Panc1 (cell line): ENCODE data around the gene RAMAC. TPM values are rescaled to one million over a fixed set of nuclear protein-coding genes. Genes with fewer than 3 reads are reported as not detected.

ENCODE experiments used
- ATAC-seq: fragments of 200-7000 bp; cut with Tn5 transposase; 2 replicates; pipeline ENCODE4 v1.9.1; 2020; ENCODE audit warnings: mild to moderate bottlenecking, moderate library complexity
- BruUV-seq: library from RNA; stranded (reverse); fragments of 400-500 nt; replicated peaks from 2 replicates; lab custom pipeline; 2021; lab: Mats Ljungman, UMichigan
- CTCF ChIA-PET: fragments of 300-600 bp; sonication (Branson Sonifier 250); formaldehyde crosslinking; loops from one replicate; lab custom pipeline; 2022; ENCODE audit warnings: antibody characterized with exemption; lab: Charles Lee
- POLR2A ChIA-PET: fragments of 300-600 bp; sonication (Branson Sonifier 250); formaldehyde crosslinking; loops from one replicate; lab custom pipeline; 2022; ENCODE audit warnings: antibody characterized with exemption; lab: Charles Lee
- DNase-seq: peaks from one replicate; pipeline ENCODE4 v3.0.0-alpha.2; 2010; ENCODE audit warnings: low read depth, low spot score
- H3K27ac ChIP-seq: 2 replicates; pipeline ENCODE4 v1.5.1; 2011; ENCODE audit warnings: mild to moderate bottlenecking, low read length, inconsistent platforms
- H3K27me3 ChIP-seq: fragments of 200-500 bp; sonication (Bioruptor generic); 2 replicates; pipeline ENCODE4 v1.6.0; 2014; ENCODE audit warnings: low read length, inconsistent platforms; ENCODE audit not compliant: control insufficient read depth, insufficient read depth
- H3K36me3 ChIP-seq: fragments of 200-500 bp; sonication (Bioruptor generic); 2 replicates; pipeline ENCODE4 v1.5.1; 2014; ENCODE audit warnings: inconsistent platforms, mild to moderate bottlenecking, low read length, moderate library complexity; ENCODE audit not compliant: control insufficient read depth, insufficient read depth
- H3K4me1 ChIP-seq: 2 replicates; pipeline ENCODE4 v1.5.1; 2011; ENCODE audit warnings: inconsistent platforms, mild to moderate bottlenecking, low read length, moderate library complexity; ENCODE audit not compliant: control insufficient read depth, insufficient read depth
- H3K4me3 ChIP-seq, 2 experiments: 2 replicates each; pipeline ENCODE4 v1.5.1; 2011 to 2012; ENCODE audit warnings: low read depth in 2 of 2, low read length in 2 of 2, mild to moderate bottlenecking in 2 of 2, inconsistent platforms in 1 of 2, moderate library complexity in 1 of 2
- H3K9me3 ChIP-seq: fragments of 200-500 bp; sonication (Bioruptor generic); 2 replicates; pipeline ENCODE4 v1.5.1; 2014; ENCODE audit warnings: low read depth, mild to moderate bottlenecking, inconsistent platforms, low read length, moderate library complexity; ENCODE audit not compliant: control insufficient read depth, insufficient read depth
- POLR2AphosphoS5 ChIP-seq: IDR thresholded peaks from 2 replicates; pipeline ENCODE4 v1.6.1; 2012; ENCODE audit warnings: mild to moderate bottlenecking, low read depth, low read length, moderate library complexity
- SIN3A ChIP-seq: IDR thresholded peaks from 2 replicates; pipeline ENCODE4 v1.6.1; 2012; ENCODE audit warnings: low read depth, mild to moderate bottlenecking, low read length, moderate library complexity, borderline replicate concordance; ENCODE audit not compliant: insufficient read depth
- TCF7L2 ChIP-seq: IDR thresholded peaks from 2 replicates; pipeline ENCODE4 v1.6.1; 2011; ENCODE audit warnings: mild to moderate bottlenecking, low read depth, low read length, inconsistent platforms
- in situ Hi-C: cut with HindIII; loops from 2 replicates; pipeline ENCODE4 v1.10.0; 2016; ENCODE audit warnings: low sequenced_read_pairs, low pct_unique_long_range_greater_than_20kb
- intact Hi-C: fragments of 100-400 bp; cut with micrococcal nuclease; formaldehyde crosslinking; loops from one replicate; pipeline ENCODE4 v1.10.0; 2022; ENCODE audit not compliant: unreplicated experiment
- total RNA-seq: library from RNA; stranded (reverse); gene quantifications from one replicate; pipeline ENCODE4 v1.2.1, GENCODE V29; 2021; ENCODE audit not compliant: unreplicated experiment
- TF ChIP-seq, protein P1 (sequence below), 2 experiments: IDR thresholded peaks; 2 replicates each; pipeline ENCODE4 v1.6.1; 2011 to 2012; ENCODE audit warnings: low read depth in 2 of 2, control low read depth in 1 of 2, low read length in 1 of 2, mild to moderate bottlenecking in 1 of 2, moderate library complexity in 1 of 2; ENCODE audit not compliant: insufficient read depth in 1 of 2
- TF ChIP-seq, protein P2 (sequence below): fragments of 450-650 bp; IDR thresholded peaks from 2 replicates; pipeline ENCODE4 v1.5.1; 2017; ENCODE audit warnings: mild to moderate bottlenecking

The RAMAC gene
- total RNA-seq, 1 experiment from 2014 or later, result 32.0 TPM

DNA sequence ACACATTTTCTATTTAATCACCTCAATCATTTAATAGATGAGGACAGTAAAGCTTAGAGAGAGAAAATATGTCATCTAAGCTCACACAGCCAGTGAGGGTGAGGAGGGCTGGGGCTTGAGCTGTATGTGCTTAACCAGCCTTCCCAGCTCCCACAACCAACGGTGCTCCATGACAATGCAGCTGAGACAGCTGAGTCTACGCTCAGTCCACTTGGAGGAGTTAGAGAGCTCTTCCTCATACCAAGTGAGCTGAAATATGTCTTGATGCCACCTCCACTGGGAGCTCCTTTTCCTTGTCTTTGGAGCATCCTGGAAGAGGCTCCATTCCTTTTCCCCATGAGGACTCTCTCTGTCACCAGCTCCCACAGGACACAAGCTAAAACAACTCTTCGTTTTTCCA, 42.8 kb upstream of the RAMAC start:
- ChIA-PET POLR2A (interaction anchor here (0.5 kb wide), 1 partner anchor 618 kb away, joined by 3 read pairs; no protein-coding TSS in a partner anchor), CTCF (no interaction called here)
- no peak overlapping the region for H3K27ac ChIP-seq
- no peak overlapping the region for H3K4me3 ChIP-seq
- in situ Hi-C loops (no loop called here), intact Hi-C loops (no loop called here)
- H3K36me3 ChIP-seq, result no peaks in the 10 kb centered on the region
- H3K27me3 ChIP-seq, result no peaks in the 10 kb centered on the region
- no peaks in the 10 kb centered on the region for H3K9me3 ChIP-seq
- DNase-seq, result no peak
- H3K4me1 ChIP-seq, result no peaks in the 10 kb centered on the region
- BruUV-seq, result no TSS peak
- ATAC-seq, result peak; percentile 60; the same call in 1 of the 2 replicates
- TF ChIP-seq POLR2AphosphoS5, result no peak
- TF ChIP-seq SIN3A, result no peak
- no peak for TF ChIP-seq TCF7L2
- TF ChIP-seq, protein P1, sequence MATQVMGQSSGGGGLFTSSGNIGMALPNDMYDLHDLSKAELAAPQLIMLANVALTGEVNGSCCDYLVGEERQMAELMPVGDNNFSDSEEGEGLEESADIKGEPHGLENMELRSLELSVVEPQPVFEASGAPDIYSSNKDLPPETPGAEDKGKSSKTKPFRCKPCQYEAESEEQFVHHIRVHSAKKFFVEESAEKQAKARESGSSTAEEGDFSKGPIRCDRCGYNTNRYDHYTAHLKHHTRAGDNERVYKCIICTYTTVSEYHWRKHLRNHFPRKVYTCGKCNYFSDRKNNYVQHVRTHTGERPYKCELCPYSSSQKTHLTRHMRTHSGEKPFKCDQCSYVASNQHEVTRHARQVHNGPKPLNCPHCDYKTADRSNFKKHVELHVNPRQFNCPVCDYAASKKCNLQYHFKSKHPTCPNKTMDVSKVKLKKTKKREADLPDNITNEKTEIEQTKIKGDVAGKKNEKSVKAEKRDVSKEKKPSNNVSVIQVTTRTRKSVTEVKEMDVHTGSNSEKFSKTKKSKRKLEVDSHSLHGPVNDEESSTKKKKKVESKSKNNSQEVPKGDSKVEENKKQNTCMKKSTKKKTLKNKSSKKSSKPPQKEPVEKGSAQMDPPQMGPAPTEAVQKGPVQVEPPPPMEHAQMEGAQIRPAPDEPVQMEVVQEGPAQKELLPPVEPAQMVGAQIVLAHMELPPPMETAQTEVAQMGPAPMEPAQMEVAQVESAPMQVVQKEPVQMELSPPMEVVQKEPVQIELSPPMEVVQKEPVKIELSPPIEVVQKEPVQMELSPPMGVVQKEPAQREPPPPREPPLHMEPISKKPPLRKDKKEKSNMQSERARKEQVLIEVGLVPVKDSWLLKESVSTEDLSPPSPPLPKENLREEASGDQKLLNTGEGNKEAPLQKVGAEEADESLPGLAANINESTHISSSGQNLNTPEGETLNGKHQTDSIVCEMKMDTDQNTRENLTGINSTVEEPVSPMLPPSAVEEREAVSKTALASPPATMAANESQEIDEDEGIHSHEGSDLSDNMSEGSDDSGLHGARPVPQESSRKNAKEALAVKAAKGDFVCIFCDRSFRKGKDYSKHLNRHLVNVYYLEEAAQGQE (IDR thresholded peaks at IDR 0.05; ENCODE audit: insufficient read depth in 1 of 2, low read depth in 2 of 2, low read length in 1 of 2), result no peak
- TF ChIP-seq, protein P2, sequence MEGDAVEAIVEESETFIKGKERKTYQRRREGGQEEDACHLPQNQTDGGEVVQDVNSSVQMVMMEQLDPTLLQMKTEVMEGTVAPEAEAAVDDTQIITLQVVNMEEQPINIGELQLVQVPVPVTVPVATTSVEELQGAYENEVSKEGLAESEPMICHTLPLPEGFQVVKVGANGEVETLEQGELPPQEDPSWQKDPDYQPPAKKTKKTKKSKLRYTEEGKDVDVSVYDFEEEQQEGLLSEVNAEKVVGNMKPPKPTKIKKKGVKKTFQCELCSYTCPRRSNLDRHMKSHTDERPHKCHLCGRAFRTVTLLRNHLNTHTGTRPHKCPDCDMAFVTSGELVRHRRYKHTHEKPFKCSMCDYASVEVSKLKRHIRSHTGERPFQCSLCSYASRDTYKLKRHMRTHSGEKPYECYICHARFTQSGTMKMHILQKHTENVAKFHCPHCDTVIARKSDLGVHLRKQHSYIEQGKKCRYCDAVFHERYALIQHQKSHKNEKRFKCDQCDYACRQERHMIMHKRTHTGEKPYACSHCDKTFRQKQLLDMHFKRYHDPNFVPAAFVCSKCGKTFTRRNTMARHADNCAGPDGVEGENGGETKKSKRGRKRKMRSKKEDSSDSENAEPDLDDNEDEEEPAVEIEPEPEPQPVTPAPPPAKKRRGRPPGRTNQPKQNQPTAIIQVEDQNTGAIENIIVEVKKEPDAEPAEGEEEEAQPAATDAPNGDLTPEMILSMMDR, result no peak

DNA sequence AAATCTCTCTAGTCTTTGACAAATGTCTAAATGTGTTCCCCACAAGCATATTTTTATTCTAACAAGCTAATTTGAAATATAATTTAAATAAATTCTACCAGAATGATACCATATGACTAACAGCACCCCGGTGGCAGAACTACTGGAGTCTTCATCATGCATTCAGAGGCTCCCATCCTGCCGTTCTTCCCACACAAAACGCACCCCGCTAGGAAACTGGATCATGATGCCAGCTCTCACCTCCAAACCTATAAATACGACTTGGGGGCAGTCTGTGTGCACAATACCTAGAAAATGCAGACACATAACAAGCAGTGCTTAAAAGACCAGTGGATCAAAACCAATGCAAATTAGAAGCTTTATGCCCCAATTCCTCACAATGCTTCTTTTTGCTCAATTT, 42.0 kb upstream of the RAMAC start:
- no peak for ATAC-seq
- Histone ChIP-seq H3K9me3 (no peaks in the 10 kb centered on the region), H3K27me3 (no peaks in the 10 kb centered on the region), H3K36me3 (no peaks in the 10 kb centered on the region), H3K4me1 (no peaks in the 10 kb centered on the region), H3K4me3 (no peak overlapping the region), H3K27ac (no peak overlapping the region)
- intact Hi-C loops, result no loop called here
- BruUV-seq, result no TSS peak
- ChIA-PET CTCF (no interaction called here), POLR2A (no interaction called here)
- no peak for DNase-seq
- TF ChIP-seq, protein P1 (IDR thresholded peaks at IDR 0.05; ENCODE audit: insufficient read depth in 1 of 2, low read depth in 2 of 2, low read length in 1 of 2), result no peak
- TF ChIP-seq SIN3A (no peak), TCF7L2 (no peak), POLR2AphosphoS5 (no peak)
- TF ChIP-seq, protein P2, result no peak
- in situ Hi-C loops, result no loop called here
